ENCODE measurements around the gene C6orf163.

DNA sequence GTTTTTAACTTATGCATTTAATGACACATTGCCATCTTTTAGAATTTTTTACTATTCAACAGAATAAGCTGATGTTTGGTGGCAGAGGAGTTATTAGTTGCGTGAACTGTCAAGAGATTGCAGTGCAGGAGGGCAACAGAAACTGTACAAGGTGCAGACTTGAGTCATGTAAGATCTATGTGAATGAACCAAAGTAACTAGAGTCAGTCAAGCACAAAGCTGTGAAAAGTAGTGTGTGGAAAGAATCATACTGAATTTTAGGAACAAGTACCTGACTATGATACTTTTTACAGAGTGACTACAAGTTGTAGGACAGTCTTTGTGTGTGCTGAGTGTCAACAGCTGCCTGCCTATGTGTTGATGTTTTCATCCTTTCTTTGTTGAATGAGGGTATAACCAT lies 2.7 kb upstream of the C6orf163 start:
- no peak for TF ChIP-seq TAF1 (IDR thresholded peaks at IDR 0.05; ENCODE audit: borderline replicate concordance, low read depth, low read length)
- no peak for TF ChIP-seq POLR2AphosphoS5 (IDR thresholded peaks at IDR 0.05; ENCODE audit: low read depth, low read length)

Measured in GM12892 (cell line).